Breast epithelium (tissue), 3 donors: Measurements from ENCODE around the gene DNAJB8.

Experiments used
- CTCF ChIP-seq, 3 donors: fragments of 450-650 bp; IDR thresholded peaks; one replicate each; pipeline ENCODE4 v1.5.1; 2016 to 2017; ENCODE audit warnings: antibody characterized with exemption in 3 of 3, mild to moderate bottlenecking in 3 of 3, moderate library complexity in 3 of 3
- POLR2A ChIP-seq: fragments of 450-650 bp; IDR thresholded peaks from one replicate; pipeline ENCODE4 v1.6.1; 2016; ENCODE audit warnings: antibody characterized with exemption, mild to moderate bottlenecking, moderate library complexity

DNA sequence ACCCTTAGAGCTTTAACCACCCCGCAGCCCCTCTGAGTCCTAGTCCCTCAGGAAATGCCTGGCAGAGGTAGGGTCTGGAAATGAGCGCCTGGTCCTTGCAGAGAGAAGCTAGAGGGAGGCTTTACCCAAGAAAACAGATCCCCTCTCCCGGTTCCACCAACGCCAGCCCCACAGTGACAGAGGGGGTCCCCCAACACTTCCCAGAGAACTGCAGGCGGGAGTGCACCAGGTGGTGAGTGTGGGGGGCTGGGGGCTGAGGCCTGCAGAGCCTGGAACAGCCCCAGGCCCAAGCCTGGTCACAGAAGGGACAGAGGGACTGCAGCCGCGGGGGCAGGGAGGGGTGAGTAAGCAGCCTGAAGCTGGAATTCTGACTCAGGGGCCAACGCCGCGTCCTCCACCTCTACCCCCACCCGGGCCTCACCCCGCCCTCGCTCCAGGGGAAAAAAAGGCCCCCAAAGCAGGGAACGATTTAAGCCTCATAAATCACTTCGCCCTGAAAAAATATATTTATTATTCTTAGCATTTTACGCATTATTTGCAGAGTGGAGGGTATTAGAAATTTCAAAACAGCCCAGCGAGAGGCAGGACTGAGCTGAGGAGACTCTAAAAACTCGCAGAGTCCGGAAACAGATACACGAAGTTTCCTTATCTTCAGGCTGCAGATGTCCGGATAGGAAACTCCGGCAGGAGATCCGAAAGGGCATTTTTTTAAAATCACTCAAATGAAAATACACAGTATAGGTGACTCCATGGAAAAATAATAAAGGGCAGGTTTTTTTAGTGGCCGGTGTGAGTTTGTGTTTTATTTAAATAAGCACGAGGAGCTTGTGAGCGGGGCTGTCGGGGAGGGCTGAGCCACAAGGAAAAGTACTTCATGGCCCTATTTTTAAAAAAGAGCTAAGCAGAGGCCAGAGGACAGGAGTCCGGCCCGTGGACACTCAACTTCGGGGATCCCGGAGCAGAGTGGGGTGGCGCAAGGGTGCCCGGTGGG lies 16.3 kb upstream of the DNAJB8 start:
- TF ChIP-seq POLR2A, result no peak
- TF ChIP-seq CTCF (IDR thresholded peaks at IDR 0.05), result no peak
